ENCODE data around the gene LCN10. TPM values are rescaled to one million over a fixed set of nuclear protein-coding genes. Genes with fewer than 3 reads are reported as not detected.
"Not testable (repeated sequence)": the region's sequence is repeated elsewhere in the genome, so short reads cannot be mapped to it uniquely, and the experiment has no call there.

LCN10 gene
- total RNA-seq, 2 experiments from 2014 or later, result not detected

GRCh38 chr9:136771907-136772415 lies 29.2 kb upstream of the LCN10 start:
- ChIA-PET CTCF (ENCODE audit: unreplicated experiment) (no interaction called here), POLR2A (interaction anchor here (0.5 kb wide), 1 partner anchor 48 kb away, joined by 5 read pairs; no protein-coding TSS in a partner anchor)
- H3K4me1 ChIP-seq (ENCODE audit: insufficient read depth, low read length, poor library complexity, severe bottlenecking), result peaks cover 11% of the 10 kb centered on the region
- TF ChIP-seq EZH2phosphoT487 (IDR thresholded peaks at IDR 0.05; ENCODE audit: borderline replicate concordance, low read depth, low read length) (no peak), CTCF (conservative IDR thresholded peaks at IDR 0.05; ENCODE audit: low read length) (no peak)
- BruUV-seq (replicated peaks), result no TSS peak
- intact Hi-C loops (cut with micrococcal nuclease; ENCODE audit: unreplicated experiment), result no loop called here
- no peaks in the 10 kb centered on the region for H3K79me2 ChIP-seq (ENCODE audit: insufficient read depth, low read depth, low read length)
- H4K20me1 ChIP-seq (ENCODE audit: insufficient read depth, low read length), result no peaks in the 10 kb centered on the region
- no peak overlapping the region for H3K27ac ChIP-seq (ENCODE audit: low read depth, low read length, poor library complexity, severe bottlenecking)
- H3K36me3 ChIP-seq (ENCODE audit: insufficient read depth, low read length), result no peaks in the 10 kb centered on the region
- H3K4me2 ChIP-seq (ENCODE audit: low read length), result no peak overlapping the region
- DNase-seq (ENCODE audit: low spot score), result no peak
- no peak overlapping the region for H2AFZ ChIP-seq (ENCODE audit: low read length)
- peaks cover 17% of the 10 kb centered on the region; the same call in 1 of the 2 replicates for H3K9me3 ChIP-seq (ENCODE audit: low read length)
- no peaks in the 10 kb centered on the region for H3K9me2 ChIP-seq (ENCODE audit: insufficient read depth, low read length)
- H3K4me3 ChIP-seq (ENCODE audit: low read depth, low read length, poor library complexity, severe bottlenecking), result no peak overlapping the region

GRCh38 chr9:136769710-136770191 lies 27.0 kb upstream of the LCN10 start:
- no peak overlapping the region for H3K27ac ChIP-seq (ENCODE audit: low read depth, low read length, poor library complexity, severe bottlenecking)
- peak; percentile 51 for DNase-seq (ENCODE audit: low spot score)
- H3K4me1 ChIP-seq (ENCODE audit: insufficient read depth, low read length, poor library complexity, severe bottlenecking), result peaks cover 14% of the 10 kb centered on the region
- no peak overlapping the region for H2AFZ ChIP-seq (ENCODE audit: low read length)
- no peak overlapping the region for H3K4me3 ChIP-seq (ENCODE audit: low read depth, low read length, poor library complexity, severe bottlenecking)
- H3K4me2 ChIP-seq (ENCODE audit: low read length), result no peak overlapping the region
- no peaks in the 10 kb centered on the region for H3K9me2 ChIP-seq (ENCODE audit: insufficient read depth, low read length)
- peaks cover 17% of the 10 kb centered on the region; the same call in 1 of the 2 replicates for H3K9me3 ChIP-seq (ENCODE audit: low read length)
- TF ChIP-seq CTCF (conservative IDR thresholded peaks at IDR 0.05; ENCODE audit: low read length) (peak; percentile 65), EZH2phosphoT487 (IDR thresholded peaks at IDR 0.05; ENCODE audit: borderline replicate concordance, low read depth, low read length) (no peak)
- intact Hi-C loops (cut with micrococcal nuclease; ENCODE audit: unreplicated experiment), result no loop called here
- CTCF ChIA-PET (ENCODE audit: unreplicated experiment), result interaction anchor here (0.6 kb wide), 1 partner anchor 9 kb away, joined by 4 read pairs; no protein-coding TSS in a partner anchor
- H4K20me1 ChIP-seq (ENCODE audit: insufficient read depth, low read length), result no peaks in the 10 kb centered on the region
- H3K36me3 ChIP-seq (ENCODE audit: insufficient read depth, low read length), result no peaks in the 10 kb centered on the region
- H3K79me2 ChIP-seq (ENCODE audit: insufficient read depth, low read depth, low read length), result no peaks in the 10 kb centered on the region
- no TSS peak for BruUV-seq (replicated peaks)
- POLR2A ChIA-PET, result no interaction called here

GRCh38 chr9:136766410-136767120 lies 23.8 kb upstream of the LCN10 start:
- H3K79me2 ChIP-seq (ENCODE audit: insufficient read depth, low read depth, low read length); H2AFZ ChIP-seq (ENCODE audit: low read length); H3K9me3 ChIP-seq (ENCODE audit: low read length); BruUV-seq (replicated peaks); H3K9me2 ChIP-seq (ENCODE audit: insufficient read depth, low read length); DNase-seq (ENCODE audit: low spot score); H3K36me3 ChIP-seq (ENCODE audit: insufficient read depth, low read length); POLR2A ChIA-PET; H4K20me1 ChIP-seq (ENCODE audit: insufficient read depth, low read length); H3K27ac ChIP-seq (ENCODE audit: low read depth, low read length, poor library complexity, severe bottlenecking); intact Hi-C loops (cut with micrococcal nuclease; ENCODE audit: unreplicated experiment); H3K4me2 ChIP-seq (ENCODE audit: low read length); H3K4me3 ChIP-seq (ENCODE audit: low read depth, low read length, poor library complexity, severe bottlenecking): not testable (repeated sequence)
- 0 out of 2 replicates have a peak, but pooled peaks have one; percentile 42 for TF ChIP-seq CTCF (conservative IDR thresholded peaks at IDR 0.05; ENCODE audit: low read length)
- CTCF ChIA-PET (ENCODE audit: unreplicated experiment), result interaction anchor here (0.6 kb wide), 1 partner anchor 153 kb away, joined by 3 read pairs; no protein-coding TSS in a partner anchor
- H3K4me1 ChIP-seq (ENCODE audit: insufficient read depth, low read length, poor library complexity, severe bottlenecking), result peaks cover 10% of the 10 kb centered on the region

GRCh38 chr9:136765745-136766409 lies 23.1 kb upstream of the LCN10 start:
- DNase-seq (ENCODE audit: low spot score); H3K27ac ChIP-seq (ENCODE audit: low read depth, low read length, poor library complexity, severe bottlenecking); POLR2A ChIA-PET; H3K9me2 ChIP-seq (ENCODE audit: insufficient read depth, low read length); H3K79me2 ChIP-seq (ENCODE audit: insufficient read depth, low read depth, low read length); H2AFZ ChIP-seq (ENCODE audit: low read length); intact Hi-C loops (cut with micrococcal nuclease; ENCODE audit: unreplicated experiment); H4K20me1 ChIP-seq (ENCODE audit: insufficient read depth, low read length); H3K9me3 ChIP-seq (ENCODE audit: low read length); BruUV-seq (replicated peaks); H3K36me3 ChIP-seq (ENCODE audit: insufficient read depth, low read length): not testable (repeated sequence)
- peak overlapping the region; percentile 34; the same call in 1 of the 2 replicates for H3K4me2 ChIP-seq (ENCODE audit: low read length)
- CTCF ChIA-PET (ENCODE audit: unreplicated experiment), result interaction anchor here (0.6 kb wide), 1 partner anchor 152 kb away, joined by 3 read pairs; no protein-coding TSS in a partner anchor
- H3K4me3 ChIP-seq (ENCODE audit: low read depth, low read length, poor library complexity, severe bottlenecking), result peak overlapping the region; percentile 5
- H3K4me1 ChIP-seq (ENCODE audit: insufficient read depth, low read length, poor library complexity, severe bottlenecking), result peaks cover 10% of the 10 kb centered on the region
